K562 (cell line): ENCODE measurements around the gene ZNF554. TPM values are rescaled to one million over a fixed set of nuclear protein-coding genes. Genes with fewer than 3 reads are reported as not detected.

ENCODE experiments used
- ATAC-seq: fragments of 200-7000 bp; cut with Tn5 transposase; 3 replicates; pipeline ENCODE4 v1.9.1; 2020; ENCODE audit warnings: moderate library complexity
- BruUV-seq: library from RNA; stranded (reverse); fragments of 400-500 nt; replicated peaks from 2 replicates; lab custom pipeline; 2021; lab: Mats Ljungman, UMichigan
- CTCF ChIA-PET: fragments of 300-600 bp; formaldehyde crosslinking; extraction: SDS; loops from one replicate; lab custom pipeline; 2021; ENCODE audit warnings: low intra/inter-chr PET ratio; lab: Yijun Ruan, JAX
- POLR2A ChIA-PET: fragments of 300-600, 350-650 bp; sonication (Branson Sonifier 250); formaldehyde crosslinking; extraction: SDS; loops from one replicate; lab custom pipeline; 2021; ENCODE audit warnings: antibody characterized with exemption, inconsistent platforms; lab: Yijun Ruan, JAX
- DNase-seq, 4 experiments: peaks; one replicate each; pipeline versions ENCODE4 v3.0.0 to v3.0.0-alpha.2; 2011 to 2018; ENCODE audit warnings: low spot score in 3 of 4, mixed read lengths in 3 of 4; ENCODE audit errors: extremely low read depth in 1 of 4
- FAIRE-seq: peaks from 2 replicates; lab custom pipeline; 2011; peaks lifted over from hg19 to GRCh38; lab: Jason Lieb, UNC
- H2AFZ ChIP-seq: 2 replicates; pipeline ENCODE4 v1.6.0; 2011; ENCODE audit warnings: low read depth, low read length, control low read depth, inconsistent platforms
- H3K27ac ChIP-seq: fragments of 200-600 bp; 3 replicates; pipeline ENCODE4 v1.8.0; 2011; ENCODE audit warnings: low read depth, mild to moderate bottlenecking, control low read depth, inconsistent platforms, low read length, moderate library complexity, mixed read lengths; ENCODE audit errors: extremely low read depth
- H3K27me3 ChIP-seq, 2 experiments: fragments of 300-600 bp in 1 of 2; 2 replicates in 1 of 2; 3 replicates in 1 of 2; pipeline versions ENCODE4 v1.6.0 to v1.8.0; 2011; ENCODE audit warnings: inconsistent platforms in 2 of 2, low read length in 2 of 2, mild to moderate bottlenecking in 1 of 2, mixed read lengths in 1 of 2, moderate library complexity in 1 of 2; ENCODE audit not compliant: control insufficient read depth in 2 of 2, insufficient read depth in 2 of 2
- H3K36me3 ChIP-seq: fragments of 300-600 bp; 3 replicates; pipeline ENCODE4 v1.8.0; 2011; ENCODE audit warnings: mild to moderate bottlenecking, low read length, inconsistent platforms; ENCODE audit not compliant: control insufficient read depth, insufficient read depth
- H3K4me1 ChIP-seq, 2 experiments: fragments of 200-600 bp in 1 of 2; replicated peaks in 1 of 2; 2 replicates in 1 of 2; 3 replicates in 1 of 2; pipeline versions ENCODE4 v1.5.1 to v1.8.0; 2011; ENCODE audit warnings: inconsistent platforms in 2 of 2, low read length in 2 of 2, mild to moderate bottlenecking in 1 of 2, mixed read lengths in 1 of 2, moderate library complexity in 1 of 2; ENCODE audit not compliant: control insufficient read depth in 2 of 2, insufficient read depth in 2 of 2
- H3K4me2 ChIP-seq: 2 replicates; pipeline ENCODE4 v1.6.1; 2011; ENCODE audit warnings: low read length, control low read depth, inconsistent platforms, mixed read lengths; ENCODE audit not compliant: insufficient read depth
- H3K4me3 ChIP-seq: fragments of 200-600 bp; sonication (generic), shearing (Covaris generic); 2 replicates; pipeline ENCODE4 v1.5.1; 2016; ENCODE audit warnings: control low read depth, inconsistent platforms
- H3K79me2 ChIP-seq: fragments of 200-600 bp; 3 replicates; pipeline ENCODE4 v1.8.0; 2011; ENCODE audit warnings: low read length, inconsistent platforms; ENCODE audit not compliant: control insufficient read depth, insufficient read depth
- H3K9ac ChIP-seq, 2 experiments: 2 replicates each; pipeline versions ENCODE4 v1.6.0 to v1.6.1; 2011; ENCODE audit warnings: low read depth in 2 of 2, low read length in 2 of 2, control low read depth in 1 of 2, inconsistent platforms in 1 of 2, mild to moderate bottlenecking in 1 of 2, mixed read lengths in 1 of 2; ENCODE audit not compliant: insufficient read depth in 1 of 2
- H3K9me1 ChIP-seq: one replicate; pipeline ENCODE4 v1.6.0; 2011; ENCODE audit warnings: inconsistent platforms, mild to moderate bottlenecking, low read length, moderate library complexity; ENCODE audit not compliant: control insufficient read depth, insufficient read depth
- H3K9me3 ChIP-seq: replicated peaks from 2 replicates; pipeline ENCODE4 v1.5.1; 2011; ENCODE audit warnings: low read depth, low read length, inconsistent platforms; ENCODE audit not compliant: control insufficient read depth, insufficient read depth
- H4K20me1 ChIP-seq: replicated peaks from 2 replicates; pipeline ENCODE4 v1.6.1; 2011; ENCODE audit warnings: low read length, inconsistent platforms, mixed read lengths; ENCODE audit not compliant: control insufficient read depth, insufficient read depth
- FOXM1 ChIP-seq, 2 experiments: fragments of 450-650 bp in 1 of 2; sonication (generic) in 1 of 2; formaldehyde crosslinking in 1 of 2; IDR thresholded peaks; 2 replicates each; pipeline versions ENCODE4 v1.6.1 to v1.9.0; 2017 to 2022; ENCODE audit warnings: low read depth in 2 of 2, mild to moderate bottlenecking in 2 of 2, missing genetic modification reagents in 1 of 2, moderate library complexity in 1 of 2
- SP1 ChIP-seq: sonication (generic); formaldehyde crosslinking; IDR thresholded peaks from 2 replicates; pipeline ENCODE4 v1.8.1; 2022; ENCODE audit warnings: mild to moderate bottlenecking, missing genetic modification reagents
- ZNF274 ChIP-seq: IDR thresholded peaks from 2 replicates; pipeline ENCODE4 v1.6.1; 2011; ENCODE audit warnings: low read depth, mild to moderate bottlenecking, low read length, moderate library complexity, borderline replicate concordance
- WGBS: fragments of 100-300 bp; shearing (Covaris generic); methylation state at CpG from one replicate; pipeline ENCODE4 v1.1.6; 2016; ENCODE audit warnings: low coverage, mixed read lengths; ENCODE audit not compliant: insufficient coverage; ENCODE audit errors: missing lambda C conversion rate; 5-methylcytosine and 5-hydroxymethylcytosine counted together
- in situ Hi-C: fragments of 300-500 bp; cut with MboI; formaldehyde crosslinking; loops from 4 replicates; pipeline ENCODE4 v1.15.0; 2018; ENCODE audit warnings: inconsistent platforms, mixed read lengths
- intact Hi-C: fragments of 100-400 bp; cut with micrococcal nuclease; formaldehyde crosslinking; loops from 2 replicates; pipeline ENCODE4 v1.14.2; 2022
- polyA plus RNA-seq, 8 experiments: library from polyadenylated mRNA; depleted of rRNA in 4 of 8; stranded (reverse) in 5 of 8; unstranded in 3 of 8; fragments of >200 nt; fragmentation: Nextera tagmentation in 2 of 8; fragmentation: Illumina TruSeq in 1 of 8; extraction: Ambion mirVana in 2 of 8; extraction: Trizol in 1 of 8; gene quantifications; 2 replicates each; pipeline versions ENCODE4 v1.2.1 to v1.2.3, GENCODE V29; 2011 to 2014; ENCODE audit warnings: inconsistent platforms in 1 of 8, missing spikeins in 1 of 8
- total RNA-seq, 7 experiments: library from RNA; depleted of rRNA in 6 of 7; stranded (reverse); fragments of >200 nt in 6 of 7; fragmentation: Illumina TruSeq in 2 of 7; extraction: Trizol in 2 of 7; gene quantifications; 2 replicates each; pipeline versions ENCODE4 v1.2.1 to v1.2.3, GENCODE V29; 2011 to 2021; ENCODE audit warnings: low replicate concordance in 1 of 7
- TF ChIP-seq, protein P1 (sequence below), 2 experiments: fragments of 450-650 bp in 1 of 2; sonication (generic) in 1 of 2; formaldehyde crosslinking; conservative IDR thresholded peaks; 2 replicates each; pipeline versions ENCODE4 v1.4.0 to v1.8.1; 2020 to 2022; ENCODE audit warnings: mild to moderate bottlenecking in 1 of 2, missing genetic modification reagents in 1 of 2

Gene ZNF554
- total and polyA plus RNA-seq, 9 of the 15 experiments (the other 6 are each of a cell fraction or from before 2014, with no cell fraction given), result 0.07 to 1.8 (median 1.1) TPM

DNA sequence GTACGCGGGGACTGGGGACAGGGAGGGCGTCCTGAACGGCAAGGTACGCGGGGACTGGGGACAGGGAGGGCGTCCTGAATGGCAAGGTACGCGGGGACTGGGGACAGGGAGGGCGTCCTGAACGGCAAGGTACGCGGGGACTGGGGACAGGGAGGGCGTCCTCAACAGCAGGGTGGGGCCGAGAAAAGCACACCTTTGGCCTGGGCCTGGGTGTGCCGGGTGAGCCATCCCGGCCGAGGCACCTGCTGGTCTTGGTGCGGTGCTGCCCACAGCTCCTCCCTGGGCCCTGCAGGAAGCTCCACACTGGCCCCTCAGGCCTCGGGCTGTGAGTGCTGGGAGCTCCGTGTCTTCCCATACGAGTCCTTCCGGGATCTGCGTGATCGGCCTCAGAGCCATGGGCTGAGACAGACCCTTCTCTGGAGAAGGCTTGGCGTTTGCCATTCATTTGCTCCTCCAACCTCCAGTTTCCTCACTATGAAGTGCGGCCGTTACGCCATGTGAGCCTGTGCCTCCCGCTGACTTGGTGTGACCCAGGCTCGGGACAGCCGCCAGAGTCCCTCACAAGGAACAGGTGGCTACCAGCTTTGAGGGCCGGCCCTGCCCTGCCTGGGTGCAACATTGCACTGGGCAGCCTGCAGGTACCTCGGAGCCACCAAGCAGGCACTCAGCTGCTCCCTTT, 7.8 kb upstream of the ZNF554 start:
- H3K4me2 ChIP-seq, result no peak overlapping the region
- ChIA-PET POLR2A (interaction anchor here (1.1 kb wide), 1 partner anchor 22 kb away, joined by 4 read pairs; no protein-coding TSS in a partner anchor), CTCF (no interaction called here)
- H3K9me1 ChIP-seq, result no peaks in the 10 kb centered on the region
- H3K79me2 ChIP-seq, result no peaks in the 10 kb centered on the region
- peak overlapping the region in 1 of 2 experiments; percentile 35; a peak in 1 of 4 replicates for H3K9ac ChIP-seq
- H3K27ac ChIP-seq, result no peak overlapping the region
- FAIRE-seq (no peak), ATAC-seq (no peak)
- in situ Hi-C loops, result no loop called here
- H4K20me1 ChIP-seq, result no peaks in the 10 kb centered on the region
- H3K4me1 ChIP-seq, result peaks cover 0 to 21% of the 10 kb centered on the region in 2 experiments; a peak in 2 of 5 replicates
- H2AFZ ChIP-seq, result no peak overlapping the region
- TF ChIP-seq FOXM1 (IDR thresholded peaks at IDR 0.05; ENCODE audit: low read depth), result no peak
- TF ChIP-seq FOXM1 (CRISPR knock-in tag; IDR thresholded peaks at IDR 0.05; ENCODE audit: low read depth), result no peak
- TF ChIP-seq ZNF274, result no peak
- TF ChIP-seq, protein P1, sequence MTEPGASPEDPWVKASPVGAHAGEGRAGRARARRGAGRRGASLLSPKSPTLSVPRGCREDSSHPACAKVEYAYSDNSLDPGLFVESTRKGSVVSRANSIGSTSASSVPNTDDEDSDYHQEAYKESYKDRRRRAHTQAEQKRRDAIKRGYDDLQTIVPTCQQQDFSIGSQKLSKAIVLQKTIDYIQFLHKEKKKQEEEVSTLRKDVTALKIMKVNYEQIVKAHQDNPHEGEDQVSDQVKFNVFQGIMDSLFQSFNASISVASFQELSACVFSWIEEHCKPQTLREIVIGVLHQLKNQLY (CRISPR knock-in tag; conservative IDR thresholded peaks at IDR 0.05), result no peak
- TF ChIP-seq SP1 (CRISPR knock-in tag), result no peak
- TF ChIP-seq, all 486 proteins: peak for 0
- WGBS, result 96% methylated on average over 26 of the region's 34 CpGs
- Histone ChIP-seq H3K27me3 (no peaks in the 10 kb centered on the region), H3K36me3 (peaks cover 75% of the 10 kb centered on the region; the same call in 2 of the 3 replicates), H3K4me3 (no peak overlapping the region), H3K9me3 (no peaks in the 10 kb centered on the region)
- no peak for DNase-seq
- no TSS peak for BruUV-seq
- intact Hi-C loops, result no loop called here
